Activated CD4-positive, CD25-positive, alpha-beta regulatory T cell treated with anti-CD3 and anti-CD28 coated beads, Interleukin-2, amount 50 U/mL, for 24 hours (primary cell): Measurements from ENCODE around the gene ANO10.
"Not testable (repeated sequence)": the region's sequence is repeated elsewhere in the genome, so short reads cannot be mapped to it uniquely, and the experiment has no call there.

Experiments
- ATAC-seq, 2 donors: fragments of 150-1000 bp; cut with Tn5 transposase; one replicate each; pipeline ENCODE4 v1.10.0; 2021; ENCODE audit warnings: mild to moderate bottlenecking in 1 of 2, moderate library complexity in 1 of 2

ANO10 gene

DNA sequence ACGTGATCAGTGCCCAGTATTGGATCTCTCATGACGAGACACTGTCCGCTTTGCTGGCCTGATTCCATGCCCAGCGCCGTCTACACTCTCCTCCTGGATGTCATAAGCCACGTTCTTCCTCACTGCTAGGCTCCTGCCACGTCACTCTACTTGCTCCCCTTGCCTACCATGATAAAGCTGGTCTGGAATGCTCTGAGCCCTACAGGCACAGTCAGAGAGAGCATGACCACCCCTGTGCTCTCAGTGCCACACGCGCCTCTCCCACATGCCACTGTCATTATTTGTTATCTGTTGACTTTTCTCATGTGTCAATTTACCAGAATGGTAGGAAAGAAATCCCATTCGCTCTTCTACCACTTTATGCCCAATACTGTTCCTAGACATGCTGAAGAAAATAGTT, 148.6 kb downstream of the ANO10 start:
- ATAC-seq = no peak

DNA sequence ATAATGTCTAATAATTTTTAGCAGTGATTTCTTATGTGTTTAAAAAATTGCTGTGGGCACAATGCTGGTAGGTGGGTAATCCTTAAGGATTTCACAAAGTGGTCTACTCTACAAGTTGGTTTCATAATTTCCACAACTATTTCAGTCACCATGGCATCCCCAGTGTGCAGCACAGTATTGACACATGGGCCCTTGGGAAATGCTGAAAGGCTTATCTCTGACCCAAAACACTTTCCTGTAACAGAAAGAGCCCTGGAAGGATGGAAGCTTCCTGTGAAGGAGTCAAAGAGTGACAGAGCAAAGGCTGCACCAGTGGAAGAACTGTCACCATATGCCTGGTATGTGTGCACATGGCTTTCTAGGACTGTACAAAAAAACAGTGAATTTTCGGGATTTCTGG, 153.7 kb downstream of the ANO10 start:
- no peak for ATAC-seq

DNA sequence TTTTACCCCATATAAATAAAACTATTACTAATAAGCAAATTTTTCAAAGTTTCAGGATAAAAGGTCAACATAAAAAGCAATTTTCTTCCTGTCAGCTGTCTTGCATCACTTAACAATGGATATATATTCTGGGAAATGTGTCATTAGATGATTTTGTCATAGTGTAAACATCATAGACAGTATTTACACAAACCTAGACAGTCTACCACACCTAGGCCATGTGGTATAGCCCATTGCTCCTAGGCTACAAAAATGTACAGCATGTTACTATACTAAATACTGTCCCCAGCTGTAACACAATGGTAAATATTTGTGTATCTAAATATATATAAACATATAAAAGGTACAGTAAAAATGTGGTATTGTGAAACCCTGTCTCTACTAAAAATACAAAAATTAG, 156.7 kb downstream of the ANO10 start:
- ATAC-seq = no peak

DNA sequence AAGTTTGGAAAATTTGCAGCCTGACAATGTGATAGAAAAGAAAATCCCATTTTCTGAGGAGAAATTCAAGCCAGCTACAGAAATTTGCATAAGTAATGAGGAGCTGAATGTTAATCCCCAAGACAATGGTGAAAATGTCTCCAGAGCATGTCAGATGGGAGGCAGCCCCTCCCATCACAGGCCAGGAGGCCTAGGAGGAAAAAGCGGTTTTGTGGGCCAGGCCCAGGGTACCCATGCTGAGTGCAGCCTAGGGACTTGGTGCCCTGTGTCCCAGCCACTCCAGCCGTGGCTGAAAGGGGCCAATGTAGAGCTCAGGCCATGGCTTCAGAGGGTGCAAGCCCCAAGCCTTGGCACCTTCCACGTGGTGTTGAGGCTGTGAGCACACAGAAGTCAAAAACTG, 159.2 kb downstream of the ANO10 start:
- ATAC-seq = not testable (repeated sequence)

DNA sequence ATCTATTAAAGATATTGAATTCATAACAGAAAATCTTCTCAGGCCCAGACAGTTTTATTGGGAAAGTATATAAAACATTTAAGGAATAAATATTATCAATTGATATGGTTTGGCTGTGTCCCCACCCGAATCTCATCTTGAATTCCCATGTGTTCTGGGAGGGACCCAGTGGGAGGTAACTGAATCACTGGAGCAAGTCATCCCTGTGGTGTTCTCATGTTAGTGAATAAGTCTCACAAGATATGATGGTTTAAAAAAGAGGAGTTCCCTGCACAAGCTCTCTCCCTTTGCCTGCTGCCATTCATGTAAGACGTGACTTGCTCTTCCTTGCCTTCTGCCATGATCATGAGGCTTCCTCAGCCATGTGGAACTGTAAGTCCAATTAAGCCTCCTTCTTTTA, 160.5 kb downstream of the ANO10 start:
- no peak for ATAC-seq

DNA sequence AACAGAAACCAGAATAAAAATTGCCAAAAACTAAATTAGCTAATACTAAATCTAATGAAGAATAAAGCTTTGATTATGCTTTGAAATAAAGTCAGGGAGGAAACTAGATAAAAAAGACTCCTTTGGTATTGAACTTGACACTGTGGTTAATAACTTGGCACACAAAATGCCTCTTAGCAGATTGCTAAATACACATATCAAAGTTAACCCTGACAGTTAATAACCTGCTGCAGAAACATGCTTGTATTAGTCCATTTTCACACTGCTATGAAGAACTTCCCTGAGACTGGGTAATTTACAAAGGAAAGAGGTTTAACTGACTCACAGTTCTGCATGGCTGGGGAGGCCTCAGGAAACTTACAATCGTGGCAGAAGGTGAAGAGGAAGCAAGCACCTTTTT, 164.8 kb downstream of the ANO10 start:
- not testable (repeated sequence) for ATAC-seq

DNA sequence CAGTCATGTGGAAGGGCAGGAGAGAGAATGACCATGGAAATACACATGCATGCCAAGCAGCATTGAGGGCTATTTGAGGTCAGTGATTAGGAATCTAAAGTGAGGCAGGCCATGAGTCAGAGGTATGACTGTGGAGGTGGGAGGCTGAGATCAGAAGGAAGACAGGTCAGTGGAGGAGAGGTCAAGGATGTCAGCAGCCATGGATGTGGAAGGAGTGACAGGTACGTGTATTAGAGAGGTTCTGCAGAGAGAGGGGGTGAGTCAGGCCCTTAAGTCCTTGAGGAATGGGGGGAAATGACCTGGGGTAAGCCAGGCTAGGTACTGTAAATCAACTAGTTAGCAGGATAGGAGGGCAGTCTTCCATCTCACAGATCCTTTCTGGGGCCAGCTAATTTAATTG, 166.6 kb downstream of the ANO10 start:
- no peak for ATAC-seq

DNA sequence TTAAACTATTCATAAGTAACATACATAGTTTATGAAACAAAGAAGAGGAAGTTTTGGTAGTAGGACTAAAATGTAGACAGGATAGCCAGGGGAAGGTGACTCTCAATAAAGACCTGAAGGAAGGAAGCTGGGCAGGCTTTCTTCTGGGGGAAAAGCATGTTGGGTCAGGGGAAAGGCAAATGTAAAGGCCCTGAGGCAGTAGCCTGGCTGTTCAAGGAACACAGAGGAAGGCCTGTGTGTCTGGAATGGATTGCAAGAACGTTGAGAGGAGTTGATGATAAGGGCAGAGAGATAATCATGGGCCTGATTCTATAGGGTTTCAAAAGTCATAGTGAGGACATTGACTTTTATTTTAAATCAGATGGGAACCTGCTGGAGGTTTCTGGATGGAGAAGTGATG, 167.8 kb downstream of the ANO10 start:
- no peak for ATAC-seq

DNA sequence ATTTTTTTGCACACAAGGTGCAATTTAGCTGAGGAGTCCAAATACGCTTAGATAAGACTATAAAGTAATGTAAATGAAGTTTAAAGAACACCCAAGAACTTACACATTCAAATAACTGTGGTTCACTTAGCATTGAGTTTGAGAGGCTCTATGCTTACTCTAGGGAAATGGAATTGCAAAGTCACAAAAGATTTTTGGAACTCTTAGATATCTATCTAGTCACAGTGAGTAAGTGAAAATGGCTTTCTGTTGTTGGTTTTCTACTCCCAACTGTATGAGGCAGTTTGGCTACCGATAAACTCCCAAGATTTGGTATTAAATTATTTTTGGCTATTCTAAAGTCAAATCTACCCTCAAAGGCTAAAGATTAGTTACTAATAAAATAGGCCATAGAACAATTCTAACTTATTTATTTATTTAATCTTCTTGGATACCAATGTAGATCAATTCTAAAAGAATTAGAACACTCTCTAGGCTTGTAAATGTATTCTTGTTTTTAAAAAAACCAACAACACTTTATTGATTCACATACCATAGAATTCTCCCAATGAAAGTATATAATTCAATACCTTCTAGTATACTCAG, 170.0 kb downstream of the ANO10 start:
- no peak for ATAC-seq

DNA sequence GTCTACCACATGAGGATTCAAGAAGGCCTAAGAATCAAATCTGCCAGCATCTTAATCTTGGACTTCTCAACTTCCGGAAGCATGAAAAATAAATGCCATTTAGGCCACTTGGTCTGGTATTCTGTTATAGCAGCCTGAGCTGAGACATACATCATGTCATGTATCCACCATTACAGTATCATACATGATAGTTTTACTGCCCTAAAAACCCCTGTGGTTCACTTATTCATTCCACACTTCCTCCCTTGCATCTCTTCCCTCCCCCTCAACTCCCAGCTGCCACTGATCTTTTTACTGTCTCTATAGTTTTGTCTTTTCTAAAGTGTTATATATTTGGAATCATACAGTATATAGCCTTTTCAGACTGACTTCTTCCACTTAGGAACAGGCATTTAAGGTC, 173.7 kb downstream of the ANO10 start:
- ATAC-seq = no peak

DNA sequence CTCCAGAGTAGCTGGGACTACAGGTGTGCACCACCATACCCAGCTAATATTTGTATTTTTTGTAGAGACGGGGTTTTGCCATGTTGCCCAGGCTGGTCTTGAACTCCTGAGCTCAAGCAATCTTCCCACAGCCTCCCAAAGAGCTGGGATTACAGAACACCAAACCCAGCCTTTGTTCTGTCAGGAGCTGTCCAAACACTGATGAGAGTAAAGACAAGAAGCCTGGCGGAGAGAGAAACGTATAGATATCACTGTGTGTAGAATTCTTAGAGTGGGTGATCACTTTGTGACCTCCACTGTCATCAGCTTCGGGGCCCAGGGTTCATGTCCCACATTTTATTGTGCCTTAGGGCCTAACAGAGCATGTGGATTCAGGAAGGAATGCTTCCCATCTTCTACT, 176.0 kb downstream of the ANO10 start:
- no peak for ATAC-seq

DNA sequence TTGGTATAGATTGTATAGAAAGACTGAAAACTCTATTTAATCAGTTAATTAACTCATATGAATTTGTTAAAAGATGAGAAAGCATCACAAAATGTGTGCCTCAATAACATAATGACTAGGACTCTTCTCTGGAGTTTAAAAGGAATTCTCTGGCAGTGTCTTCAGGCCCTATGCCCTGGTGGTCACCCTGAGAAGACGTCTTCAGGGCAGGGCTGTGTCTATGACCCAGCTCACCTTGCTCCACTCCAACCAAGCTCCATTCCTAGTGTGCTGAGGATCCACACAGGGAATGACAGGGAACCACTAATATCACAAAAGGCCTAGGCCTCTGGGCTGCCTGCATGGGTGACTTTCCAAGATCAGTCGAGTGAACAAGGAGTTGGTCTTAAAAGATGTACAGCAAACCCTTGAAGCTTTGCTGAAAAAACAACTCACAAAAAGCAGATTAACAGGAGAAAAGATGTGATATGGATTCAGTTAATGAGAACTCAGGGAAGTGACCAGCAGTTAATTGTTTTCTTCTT, 178.9 kb downstream of the ANO10 start:
- no peak for ATAC-seq

DNA sequence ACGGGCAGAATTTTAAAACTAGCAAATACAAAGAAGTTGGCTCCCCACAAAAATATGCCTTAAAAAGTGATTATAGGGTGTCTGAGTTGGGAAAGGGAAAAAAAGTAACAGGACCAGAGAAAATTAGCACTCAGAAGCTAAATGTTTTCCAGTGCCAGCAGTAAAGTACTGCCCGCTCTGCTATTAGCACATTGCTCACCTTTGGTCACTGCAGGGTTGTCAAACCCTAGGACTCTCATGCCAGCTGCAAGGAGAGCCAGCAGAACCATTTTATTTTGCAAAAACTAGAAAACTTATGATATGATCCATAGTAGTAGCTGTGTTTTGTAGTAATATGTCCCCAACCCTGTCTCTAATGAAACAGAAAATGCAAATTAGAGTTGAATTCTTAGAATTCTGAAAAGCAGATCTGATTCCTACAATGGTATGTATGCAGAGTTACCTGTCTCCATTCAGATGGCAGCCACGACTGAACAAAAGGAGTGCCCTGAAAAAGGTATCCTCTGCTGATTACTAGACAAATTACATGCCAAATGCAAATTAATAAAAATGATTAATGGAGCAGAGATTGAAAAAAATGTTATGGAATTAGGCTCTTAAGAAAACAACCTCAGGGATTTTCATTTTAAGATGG, 185.2 kb downstream of the ANO10 start:
- no peak for ATAC-seq

DNA sequence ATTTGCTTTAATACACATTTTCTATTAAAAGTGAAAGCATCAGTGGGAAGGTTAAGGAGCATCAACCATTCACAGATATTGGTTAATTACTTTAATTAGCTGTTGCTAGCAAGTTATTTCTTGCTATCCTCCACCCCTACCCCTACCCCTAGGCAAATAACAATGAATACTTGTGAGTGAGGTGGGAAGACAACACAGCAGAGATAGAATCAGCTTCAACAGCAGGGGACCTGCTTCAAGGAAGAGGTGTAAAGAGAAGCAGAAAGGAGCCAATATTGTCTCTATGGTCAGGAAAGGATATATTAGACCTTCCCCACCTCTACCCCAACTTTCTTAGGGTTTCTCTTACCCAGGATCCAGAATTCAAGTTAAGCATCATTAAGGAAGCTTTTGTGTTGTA, 186.1 kb downstream of the ANO10 start:
- ATAC-seq = no peak

DNA sequence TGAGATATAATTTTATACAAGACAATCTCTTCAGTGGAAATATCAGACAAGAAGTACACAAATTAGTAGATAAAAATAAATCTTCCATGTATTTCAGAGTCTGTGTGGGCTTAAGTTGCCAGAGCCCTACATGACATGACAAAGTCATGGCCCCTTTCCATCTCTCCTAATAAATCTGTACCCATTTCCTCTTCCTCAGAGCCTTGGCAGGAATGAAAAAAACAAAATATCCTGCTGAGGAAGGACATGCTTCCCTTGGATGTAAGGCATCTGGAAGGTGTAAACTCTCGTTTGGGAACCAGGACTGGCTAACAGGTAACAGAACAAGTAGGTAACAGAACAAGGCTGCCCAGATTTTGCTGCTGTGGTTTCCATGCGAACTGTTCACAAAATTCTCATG, 187.4 kb downstream of the ANO10 start:
- no peak for ATAC-seq

DNA sequence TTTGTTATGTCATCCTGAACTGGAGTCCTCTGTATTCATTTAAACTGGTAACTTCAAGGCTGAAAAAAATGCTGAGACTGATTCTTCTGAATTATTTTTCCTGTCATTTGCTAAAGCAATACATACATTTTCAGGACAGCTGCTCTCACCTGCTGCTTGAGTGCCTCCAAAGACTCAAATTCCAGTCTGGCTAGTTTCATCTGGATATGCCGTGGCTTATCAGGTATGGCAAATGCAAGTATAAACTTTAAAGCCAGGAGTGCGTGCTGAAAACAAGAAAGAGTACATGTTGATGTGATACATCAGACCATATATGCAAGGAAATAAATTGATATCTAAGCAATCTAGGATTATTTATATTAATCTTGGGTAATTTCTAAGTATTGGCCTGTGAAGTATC, 189.3 kb downstream of the ANO10 start:
- ATAC-seq = no peak

DNA sequence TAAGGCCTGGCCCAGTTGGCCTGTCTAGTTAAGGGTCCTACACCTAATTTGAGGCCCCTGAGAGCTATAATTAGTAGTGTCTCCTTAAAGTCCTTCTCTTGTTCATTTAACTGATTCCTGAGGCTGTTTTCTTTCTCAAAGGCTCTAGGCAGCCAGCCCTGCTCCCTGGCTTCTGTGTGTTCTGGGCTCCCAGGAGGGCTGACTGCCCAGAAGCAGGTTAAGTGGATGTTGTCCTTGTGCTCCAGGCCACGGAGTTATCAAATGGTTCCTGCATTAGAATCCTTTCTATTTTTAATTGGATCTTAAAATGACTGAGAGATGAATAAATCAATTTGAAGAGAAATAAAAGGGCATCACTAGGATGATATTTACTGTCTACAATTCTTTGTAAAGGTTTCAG, 195.4 kb downstream of the ANO10 start:
- no peak for ATAC-seq

DNA sequence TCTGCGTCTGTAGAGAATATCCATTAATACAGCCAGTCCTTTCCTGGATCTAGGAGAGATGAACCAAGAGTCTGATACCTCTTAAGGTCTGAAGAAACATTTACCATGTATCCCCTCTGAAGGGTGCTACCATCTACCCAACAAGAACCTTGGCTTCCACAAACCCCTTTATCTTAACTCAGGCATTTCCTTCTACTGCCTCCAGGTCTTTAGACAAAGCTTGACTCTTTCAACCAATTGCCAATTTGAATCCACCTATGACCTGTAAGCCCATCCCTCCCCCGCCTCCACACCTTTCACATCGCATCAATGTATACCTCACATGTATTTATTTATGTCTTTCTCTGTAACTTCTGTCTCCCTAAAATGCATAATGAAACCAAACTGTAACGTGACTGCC, 196.0 kb downstream of the ANO10 start:
- no peak for ATAC-seq

DNA sequence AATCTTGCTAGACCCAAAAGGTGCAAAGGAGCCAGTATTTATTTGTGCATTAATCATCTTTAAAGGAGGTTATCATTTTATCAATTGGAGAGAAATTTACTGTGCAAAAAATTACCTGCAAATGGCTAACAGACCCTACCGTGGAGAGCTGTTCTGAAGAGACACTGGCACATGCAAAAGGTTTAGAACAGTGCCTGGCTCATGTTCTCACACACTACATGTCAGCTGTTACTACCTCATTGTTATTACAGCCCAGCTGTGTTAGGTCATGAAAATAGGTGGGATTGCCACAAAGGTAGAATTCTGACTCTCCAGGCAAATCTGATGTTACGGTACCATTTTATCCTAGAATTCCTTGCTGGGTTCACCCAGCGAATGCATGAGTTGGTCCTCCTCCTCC, 198.2 kb downstream of the ANO10 start:
- no peak for ATAC-seq

DNA sequence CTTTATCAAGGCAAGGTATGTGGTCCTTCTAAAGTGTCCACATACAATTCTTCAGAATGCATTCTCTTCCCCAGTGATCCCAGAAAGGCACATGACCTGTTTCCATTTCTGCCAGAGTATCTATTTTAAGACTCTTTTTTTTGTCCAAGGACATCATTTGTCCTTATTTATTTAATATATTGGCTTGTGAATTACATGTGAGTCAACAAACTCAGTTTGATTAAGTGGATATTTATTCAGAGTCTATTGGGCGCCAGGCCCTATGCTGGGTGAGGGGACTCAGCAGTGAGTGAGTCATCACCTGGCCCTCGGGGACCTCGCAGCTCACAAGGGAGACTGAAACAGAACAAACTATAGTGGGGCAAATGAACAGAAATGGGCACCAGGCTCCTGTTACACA, 198.7 kb downstream of the ANO10 start:
- ATAC-seq = no peak

DNA sequence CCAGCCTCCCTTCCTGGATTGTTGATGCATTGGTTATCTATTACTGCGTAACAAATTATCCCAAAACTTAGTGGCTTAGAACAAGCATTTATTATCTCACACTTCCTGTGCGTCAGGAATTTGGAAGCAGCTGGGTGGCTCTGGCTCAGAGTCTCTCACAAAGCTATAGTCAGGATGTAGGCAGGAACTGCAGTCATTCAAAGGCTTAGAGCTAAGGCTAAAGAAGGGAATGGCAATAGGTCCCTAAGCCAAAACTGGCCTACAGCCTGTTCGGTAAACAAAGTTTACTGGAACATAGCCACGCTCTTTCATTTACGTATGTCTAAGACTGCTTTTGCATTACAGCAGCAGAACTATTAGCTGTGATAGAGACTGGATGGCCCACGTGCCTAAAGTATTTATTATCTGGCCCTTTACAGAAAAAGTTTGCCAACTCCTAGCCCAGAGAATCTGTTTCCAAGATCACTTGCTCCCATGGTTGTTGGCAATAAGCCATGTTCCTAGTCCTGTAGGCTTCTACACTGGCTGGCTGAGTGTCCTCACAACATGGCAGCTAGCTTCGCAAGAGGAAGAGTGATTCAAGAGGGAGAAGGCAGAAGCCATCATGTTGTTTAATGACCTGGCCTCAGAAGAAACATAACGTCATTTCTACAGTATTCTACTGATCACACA, 203.1 kb downstream of the ANO10 start:
- no peak for ATAC-seq

DNA sequence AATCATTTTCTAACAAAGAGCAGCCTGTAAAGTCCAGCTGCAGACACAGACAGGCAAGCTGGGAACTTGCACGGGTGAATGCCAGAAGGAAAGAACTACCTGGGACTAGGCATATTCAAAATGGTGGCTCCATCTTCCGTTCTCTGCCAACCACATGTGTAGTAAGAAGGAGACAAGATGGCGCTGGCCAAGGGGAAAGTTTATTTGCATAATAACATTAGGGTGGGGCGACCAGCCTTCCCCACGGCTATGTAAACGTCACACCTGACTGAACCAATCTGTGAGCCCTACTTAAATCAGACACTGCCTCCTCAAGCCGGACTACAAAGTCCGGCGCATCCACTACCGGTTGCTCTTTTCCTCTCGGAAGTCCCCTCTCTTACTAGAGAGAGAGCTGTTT, 204.7 kb downstream of the ANO10 start:
- no peak for ATAC-seq

DNA sequence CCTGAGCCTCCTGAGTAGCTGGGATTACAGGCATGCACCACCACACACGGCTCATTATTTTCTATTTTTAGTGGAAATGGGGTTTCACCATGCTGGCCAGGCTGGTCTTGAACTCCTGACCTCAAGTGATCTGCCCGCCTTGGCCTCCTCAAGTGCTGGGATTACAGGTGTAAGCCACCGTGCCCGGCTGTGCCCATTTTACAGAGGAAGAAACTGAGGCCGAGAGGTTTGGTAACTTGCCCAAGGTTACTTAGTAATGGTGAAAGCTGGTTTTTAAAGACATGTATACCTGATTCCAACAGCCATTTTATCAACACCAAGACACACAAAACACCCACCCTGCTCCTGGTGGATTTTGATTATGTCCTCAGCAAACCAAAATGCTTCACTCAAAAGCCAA, 206.7 kb downstream of the ANO10 start:
- no peak for ATAC-seq

DNA sequence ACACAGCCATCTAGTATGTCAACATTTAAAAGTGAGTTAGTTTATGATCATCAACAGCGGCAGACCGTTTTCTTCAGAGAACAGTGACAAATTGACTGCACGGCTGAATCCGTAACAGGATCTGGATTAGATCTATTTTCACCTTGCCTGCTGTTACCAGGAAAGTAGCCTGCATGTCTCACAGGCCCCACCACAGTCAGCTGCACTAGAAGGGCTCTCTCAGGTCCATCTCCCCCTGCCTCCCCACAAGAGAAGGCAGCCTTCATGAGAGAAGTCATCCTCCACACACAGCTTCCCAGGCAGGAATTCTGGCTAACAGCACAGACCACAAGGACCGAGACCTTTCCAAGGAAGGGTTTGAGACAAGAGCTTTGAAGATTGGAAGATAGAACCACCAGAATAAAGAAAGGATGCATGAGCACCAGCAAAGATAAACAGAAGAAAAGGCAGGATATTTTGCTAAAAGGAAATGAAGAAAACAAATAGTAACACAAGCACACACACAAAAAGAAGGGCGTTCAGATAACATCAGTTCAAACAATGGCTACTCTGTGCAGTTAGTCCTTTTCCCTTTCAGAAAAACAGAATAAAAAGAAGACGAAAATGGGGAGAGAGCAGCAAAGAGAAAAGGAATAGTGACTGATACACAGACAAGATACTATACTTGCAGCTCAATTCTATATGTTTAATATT, 208.0 kb downstream of the ANO10 start:
- no peak for ATAC-seq
